NOMO-1 treated with DMSO at 0.1 percent for 48 hours (cell line): ENCODE measurements around the gene TNP1.

ENCODE experiments used
- DNase-seq: peaks from one replicate; lab custom pipeline; 2025; ENCODE audit not compliant: unreplicated experiment; lab: John Stamatoyannopoulos, UW

The TNP1 gene, protein sequence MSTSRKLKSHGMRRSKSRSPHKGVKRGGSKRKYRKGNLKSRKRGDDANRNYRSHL

DNA sequence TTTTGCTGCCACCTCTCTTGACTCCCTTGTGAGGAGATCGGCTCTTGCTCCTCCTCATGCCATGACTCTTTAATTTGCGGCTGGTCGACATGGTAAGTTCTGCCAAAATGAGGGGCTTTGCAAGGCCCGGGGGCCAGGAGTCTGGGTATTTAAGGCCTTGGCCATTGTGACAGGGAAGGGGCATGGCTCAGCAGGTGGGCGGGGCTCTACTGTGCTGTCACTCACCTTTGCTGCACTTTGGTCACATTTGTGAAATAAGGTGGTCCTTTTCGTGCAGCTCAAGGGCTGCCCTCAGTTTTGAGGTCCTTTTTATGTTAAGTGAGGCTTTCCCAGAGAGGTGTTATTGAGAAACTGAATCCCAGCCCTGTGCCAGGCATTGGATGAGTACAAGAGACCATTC, at the start of gene TNP1:
Gene TNP1 (minus strand): TSS at position 121 of the 400 bp plus-strand sequence. CDS start 30 bp downstream, at position 91.
- DNase-seq, result no peak

DNA sequence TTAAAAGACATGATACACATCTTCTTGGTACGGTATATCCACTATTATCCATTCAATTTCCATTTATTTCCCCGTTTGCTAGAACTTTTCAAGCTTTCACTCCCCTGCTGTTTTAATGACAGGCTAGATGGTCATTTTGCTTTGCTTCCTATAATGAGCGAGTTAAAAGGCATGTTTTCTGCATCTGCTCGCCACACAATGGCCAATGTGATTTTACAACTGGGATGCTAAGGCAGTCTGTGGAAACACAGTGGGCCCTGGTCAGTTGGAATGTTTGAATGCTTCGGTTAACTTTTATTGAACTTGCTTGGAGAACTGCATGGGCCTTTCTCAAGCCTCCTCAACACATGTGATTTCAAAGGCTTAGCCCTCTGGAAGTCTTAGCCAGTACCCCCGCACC, 48.4 kb upstream of the TNP1 start:
- no peak for DNase-seq

DNA sequence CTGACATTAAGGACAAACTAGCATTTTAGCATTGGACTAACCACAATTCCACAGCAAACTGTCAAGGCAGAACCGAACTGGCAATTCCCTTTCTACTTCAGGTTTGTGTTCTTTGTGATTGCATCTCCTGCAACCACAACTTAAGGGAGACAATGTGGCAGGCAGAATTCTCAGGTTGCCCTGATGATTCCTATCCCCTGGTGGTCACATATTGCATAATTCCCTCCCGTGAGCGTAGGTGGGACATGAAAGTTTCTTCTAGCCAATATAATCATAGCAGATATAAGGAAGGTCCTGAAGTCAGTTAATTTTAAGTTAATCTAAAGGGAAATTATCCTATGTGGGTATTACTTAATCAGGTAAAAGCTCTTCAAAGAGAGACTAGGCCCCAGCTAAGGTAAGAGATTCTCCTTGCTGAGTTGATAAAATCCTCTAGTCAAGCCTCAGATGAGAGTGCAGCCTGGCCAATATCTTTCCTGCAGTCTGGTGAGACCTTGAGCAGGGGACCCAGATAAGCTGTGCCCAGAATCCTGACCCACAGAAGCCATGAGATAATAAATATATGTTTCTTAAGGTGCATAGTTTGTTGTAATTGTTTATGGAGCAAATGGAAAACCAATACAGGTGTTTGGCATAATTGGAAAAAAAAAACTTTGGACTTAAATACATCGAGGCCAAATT, 45.9 kb upstream of the TNP1 start:
- no peak for DNase-seq

DNA sequence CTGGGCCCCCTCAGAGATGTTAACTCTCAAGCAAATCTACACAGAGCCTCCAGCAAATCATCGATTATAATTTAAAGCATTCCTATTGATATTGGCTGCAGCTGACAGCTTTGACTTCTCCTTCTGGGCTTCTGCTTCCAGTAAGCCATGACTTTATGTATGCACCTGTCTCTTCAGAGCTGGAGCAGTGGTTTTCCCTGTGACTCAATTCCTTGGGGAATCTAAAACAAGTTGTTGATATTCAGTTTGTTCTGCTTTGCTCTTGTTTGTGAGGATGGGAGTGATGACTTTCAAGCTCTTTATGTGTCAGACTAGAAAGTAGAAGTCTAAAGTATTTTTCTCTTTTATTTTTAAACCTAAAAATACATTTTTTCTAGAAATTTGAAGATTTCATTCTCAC, 45.1 kb upstream of the TNP1 start:
- DNase-seq, result no peak

DNA sequence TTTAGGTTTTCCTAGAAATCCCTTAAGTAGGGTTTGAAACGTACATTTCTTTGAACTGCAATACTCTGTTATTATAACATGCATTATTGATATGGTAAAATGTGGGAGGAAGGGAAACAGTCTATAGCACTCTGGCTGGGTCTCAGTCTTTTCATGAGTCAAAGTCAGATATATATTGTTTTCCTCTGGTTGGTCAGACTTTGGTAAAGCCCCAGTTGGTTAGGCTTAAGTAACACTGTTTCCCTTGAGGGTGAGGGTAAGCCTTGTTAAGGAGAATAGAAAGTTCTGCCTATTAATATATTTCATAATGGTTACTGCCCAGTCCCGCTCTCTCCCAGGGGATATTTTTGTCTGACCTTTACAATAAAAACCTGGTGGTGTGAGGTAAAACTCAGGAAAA, 44.7 kb upstream of the TNP1 start:
- DNase-seq, result no peak

DNA sequence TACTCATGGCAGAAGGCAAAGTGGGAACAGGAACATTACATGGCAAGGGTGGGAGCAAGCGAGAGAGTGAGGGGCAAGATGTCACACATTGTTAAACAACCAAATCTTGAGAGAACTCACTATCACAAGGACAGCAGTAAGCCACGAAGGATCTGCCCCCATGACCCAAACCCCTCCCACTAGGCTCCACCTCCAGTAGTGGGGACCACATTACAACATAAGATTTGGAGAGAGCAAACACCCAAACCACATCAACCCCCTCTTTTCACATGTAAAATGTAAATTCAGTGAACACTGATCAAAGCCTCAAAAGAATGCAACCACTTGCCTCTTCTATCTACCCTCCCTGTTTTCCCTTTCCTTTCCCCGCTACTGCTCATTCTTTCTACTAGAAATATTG, 43.6 kb upstream of the TNP1 start:
- DNase-seq, result no peak

DNA sequence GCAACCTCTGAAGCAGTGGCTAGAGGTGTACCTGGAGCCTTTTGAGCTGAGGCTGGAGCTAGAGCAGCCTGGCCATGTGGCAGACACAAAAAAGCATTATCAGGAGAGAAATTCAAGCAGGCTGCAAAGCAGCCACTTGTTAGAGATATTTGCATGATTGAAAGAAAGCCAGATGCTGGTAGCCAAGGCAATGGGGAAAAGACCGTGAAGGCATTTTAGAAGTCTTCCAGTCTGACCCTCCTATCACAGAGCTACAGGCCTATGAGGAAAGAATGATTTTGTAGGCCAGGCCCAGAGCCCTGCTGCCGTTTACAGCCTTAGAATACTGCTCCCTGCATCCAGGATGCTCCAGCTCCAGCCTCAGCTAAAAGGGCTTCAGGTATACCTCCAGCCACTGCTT, 41.4 kb upstream of the TNP1 start:
- no peak for DNase-seq

DNA sequence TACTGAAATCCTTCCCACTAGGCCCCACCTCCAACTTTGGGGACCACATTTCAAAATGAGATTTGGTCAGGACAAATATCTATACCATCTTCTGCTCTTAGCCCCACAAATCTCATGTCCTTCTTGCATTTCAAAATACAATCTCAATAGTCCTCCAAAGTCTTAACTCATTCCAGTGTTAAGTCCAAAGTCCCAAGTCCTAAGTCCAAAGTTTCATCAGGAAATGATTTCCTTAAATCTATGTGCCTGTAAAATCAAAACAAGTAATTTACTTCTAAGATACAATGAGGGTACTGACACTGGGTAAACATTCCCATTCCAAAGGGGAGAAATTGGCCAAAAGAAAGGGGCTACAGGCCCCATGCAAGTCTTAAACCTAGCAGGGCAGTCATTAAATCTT, 40.5 kb upstream of the TNP1 start:
- DNase-seq, result no peak

DNA sequence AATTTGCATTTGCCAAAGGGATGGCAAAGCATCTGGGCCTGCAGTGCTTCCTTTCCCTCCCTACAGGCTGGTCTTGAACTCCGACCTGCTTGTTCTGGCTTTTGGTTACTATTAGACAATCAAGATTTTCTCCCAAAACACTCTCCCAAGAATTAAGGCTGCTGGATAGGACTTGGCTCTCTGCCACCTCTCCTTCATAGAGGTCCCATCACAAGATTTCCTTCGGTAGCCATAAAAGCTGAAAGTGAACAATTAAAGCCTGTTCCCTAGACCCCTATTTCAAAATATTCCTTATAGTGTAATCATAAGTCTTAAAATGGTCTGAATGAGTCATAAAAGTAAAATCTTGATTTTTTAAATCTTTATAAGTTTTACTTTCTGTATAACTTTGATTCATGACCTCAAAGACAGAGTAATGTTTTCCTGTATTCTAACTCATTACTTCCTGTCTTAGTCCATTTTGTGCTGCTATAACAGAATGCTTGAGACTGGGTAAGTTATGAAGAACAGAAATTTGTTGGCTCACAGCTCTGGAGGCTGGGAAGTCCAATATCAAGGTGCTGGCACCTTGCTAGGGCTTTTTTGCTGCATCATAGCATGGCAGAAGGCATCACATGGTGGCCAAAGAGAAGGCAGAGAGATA, 37.8 kb upstream of the TNP1 start:
- DNase-seq, result no peak

DNA sequence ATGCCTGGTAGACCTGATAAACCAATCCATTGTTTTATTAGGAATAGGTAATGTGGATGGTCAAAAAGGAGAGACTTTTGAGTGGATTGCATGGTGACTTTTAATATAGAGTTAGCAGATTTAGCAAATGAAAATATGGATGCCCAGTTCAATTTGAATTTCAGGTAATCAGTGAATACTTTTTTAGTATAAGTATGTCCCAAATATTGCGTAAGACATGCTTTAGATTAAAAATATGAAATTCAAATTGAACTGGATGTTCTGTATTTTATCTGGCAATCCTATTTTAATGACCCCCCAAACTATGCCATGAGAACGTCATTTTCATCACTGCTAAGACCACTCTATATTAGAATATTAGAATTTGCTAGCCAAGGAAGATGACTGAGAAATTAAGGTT, 30.3 kb upstream of the TNP1 start:
- no peak for DNase-seq

DNA sequence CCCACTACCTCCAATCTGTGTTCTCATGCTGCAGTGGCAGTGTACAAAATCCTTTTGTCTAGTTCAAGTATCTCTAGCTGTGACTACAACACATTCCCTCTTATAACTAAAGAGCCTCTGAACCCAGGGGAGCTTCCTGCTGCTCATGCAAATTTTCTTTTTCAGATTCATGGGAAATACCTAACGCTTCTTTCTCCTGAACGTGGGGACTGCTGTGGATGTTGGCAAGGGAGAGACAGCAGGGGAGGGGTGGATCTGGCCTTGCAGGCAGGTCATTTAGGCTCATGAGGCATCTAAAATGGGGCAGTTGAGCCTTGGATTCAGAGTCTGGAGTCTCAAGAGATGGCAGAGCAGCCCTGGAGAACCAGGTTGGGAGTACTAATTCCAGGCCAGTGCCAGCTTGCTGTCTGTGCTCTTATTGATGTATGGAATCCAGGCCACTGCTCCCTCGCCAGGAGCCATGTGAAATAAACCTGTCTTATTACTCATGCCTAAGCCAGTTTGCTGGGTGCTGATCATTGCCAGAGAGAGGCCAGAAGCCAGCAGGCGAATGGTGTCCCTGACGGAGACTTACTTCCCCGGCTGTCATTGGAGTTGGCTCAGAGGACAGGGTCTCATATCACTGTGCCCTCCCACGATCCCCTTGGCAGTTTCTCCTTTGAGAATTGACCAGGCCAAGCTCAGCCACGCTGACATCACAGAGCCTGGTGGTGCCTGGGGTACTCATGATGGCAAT, 29.2 kb upstream of the TNP1 start:
- DNase-seq, result no peak

DNA sequence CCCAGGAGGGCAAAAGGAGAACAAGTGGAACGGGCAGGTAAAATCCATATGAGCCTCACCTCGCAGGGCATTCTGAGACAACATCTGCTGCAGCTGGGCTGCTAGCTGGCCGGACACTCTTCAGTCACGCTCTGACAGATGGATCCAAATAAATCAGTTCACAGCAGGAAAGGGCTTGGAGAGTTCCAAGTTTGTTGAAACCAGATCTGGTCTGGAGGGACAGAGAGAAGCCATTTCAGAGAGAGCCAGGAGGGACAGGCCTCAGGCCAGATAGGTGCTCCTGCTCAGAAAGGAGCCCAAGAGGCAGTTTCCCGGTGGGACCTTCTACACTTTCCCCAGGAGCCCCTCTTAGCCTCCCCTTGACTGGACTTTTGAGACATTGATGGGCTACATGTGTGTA, 28.2 kb upstream of the TNP1 start:
- no peak for DNase-seq

DNA sequence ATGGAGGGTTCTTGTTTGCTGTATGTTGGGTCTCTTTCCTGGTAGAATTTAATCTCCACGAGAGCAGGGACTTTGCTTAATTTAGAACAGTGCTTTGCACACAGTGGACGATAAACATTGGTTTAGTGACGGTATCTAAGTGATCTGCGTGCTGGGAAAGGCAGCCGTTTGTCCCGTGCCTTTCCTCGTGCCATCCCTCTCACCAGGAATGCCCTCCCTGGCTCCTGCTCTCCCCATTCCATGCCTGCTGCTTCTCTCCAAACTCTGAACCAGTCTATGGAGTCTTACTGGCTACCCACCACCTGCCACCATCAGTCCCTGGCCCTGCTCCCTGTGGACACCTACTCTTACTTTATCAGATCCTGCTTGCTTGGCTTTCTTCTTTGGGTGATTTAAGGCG, 27.3 kb upstream of the TNP1 start:
- no peak for DNase-seq

DNA sequence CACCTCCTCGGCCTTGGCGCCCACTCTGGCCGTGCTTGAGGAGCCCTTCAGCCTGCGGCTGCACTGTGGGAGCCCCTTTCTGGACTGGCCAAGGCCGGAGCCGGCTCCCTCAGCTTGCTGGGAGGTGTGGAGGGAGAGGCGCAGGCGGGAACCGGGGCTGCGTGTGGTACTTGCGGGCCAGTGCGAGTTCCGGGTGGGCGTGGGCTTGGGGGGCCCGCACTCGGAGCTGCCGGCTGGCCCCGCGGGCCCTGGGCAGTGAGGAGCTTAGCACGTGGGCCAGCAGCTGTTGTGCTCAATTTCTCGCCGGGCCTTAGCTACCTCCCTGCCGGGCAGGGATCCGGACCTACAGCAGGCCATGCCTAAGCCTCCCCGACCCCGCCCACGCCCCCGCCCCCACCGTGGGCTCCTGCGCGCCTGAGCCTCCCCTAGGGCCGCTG, 25.3 kb upstream of the TNP1 start:
- DNase-seq, result no peak

DNA sequence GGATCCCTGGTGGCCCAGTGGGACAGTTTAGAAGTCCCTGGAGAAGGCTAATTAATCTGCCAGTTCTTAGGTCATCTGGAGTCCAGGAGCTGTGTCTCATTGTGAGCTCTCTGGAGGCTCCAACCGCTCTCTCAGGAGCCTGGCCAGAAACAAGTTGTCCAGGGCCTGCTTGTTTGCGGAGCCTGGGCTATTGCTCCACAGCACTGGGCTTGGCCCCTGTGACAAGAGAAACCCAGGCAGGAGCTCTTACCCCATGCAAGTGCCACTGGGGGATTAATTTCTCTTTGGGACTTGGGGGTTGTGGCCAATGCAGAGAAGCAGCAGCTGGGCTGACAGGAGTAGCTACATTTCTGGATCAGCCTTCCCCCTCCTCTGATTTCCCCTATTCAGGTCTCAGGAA, 24.5 kb upstream of the TNP1 start:
- DNase-seq, result no peak

DNA sequence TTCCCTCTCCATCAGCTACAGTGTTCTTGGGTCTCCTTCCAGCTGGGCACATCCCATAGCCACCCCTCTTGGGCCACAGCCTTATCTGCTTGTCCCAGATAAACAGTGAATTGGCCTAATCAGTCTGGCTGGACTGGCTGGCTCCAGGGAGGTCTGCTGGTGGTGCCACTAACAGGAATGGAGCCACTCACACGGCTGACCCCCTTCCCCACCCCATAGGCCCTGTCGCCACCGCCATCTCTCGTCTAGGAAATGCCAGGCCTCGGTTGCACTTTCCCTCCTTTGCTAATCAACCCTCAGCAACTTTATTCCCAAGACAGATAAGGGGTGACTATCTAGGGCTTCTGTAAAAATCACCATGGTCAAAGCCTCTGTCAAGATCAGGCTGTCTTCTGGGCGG, 23.0 kb upstream of the TNP1 start:
- DNase-seq, result no peak

DNA sequence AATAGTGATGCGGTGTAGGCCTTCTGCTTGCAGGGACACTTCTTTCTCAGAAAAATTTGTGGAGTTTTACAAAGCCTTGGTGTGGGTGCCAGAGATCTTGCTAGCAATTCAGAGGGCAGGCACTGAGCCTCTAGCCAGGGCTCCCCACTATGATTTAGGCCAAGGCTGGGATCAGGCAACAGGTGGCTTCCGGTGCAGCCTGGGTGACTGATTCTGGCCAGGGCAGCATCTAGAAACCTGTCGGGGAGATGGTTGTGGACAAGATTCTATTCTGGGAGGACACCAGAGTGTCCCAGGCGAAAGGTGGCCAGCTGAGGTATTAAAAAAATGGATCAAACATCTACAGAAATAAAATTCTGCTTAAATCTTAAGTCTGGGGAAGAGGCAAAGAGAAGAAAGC, 21.5 kb upstream of the TNP1 start:
- DNase-seq, result no peak

DNA sequence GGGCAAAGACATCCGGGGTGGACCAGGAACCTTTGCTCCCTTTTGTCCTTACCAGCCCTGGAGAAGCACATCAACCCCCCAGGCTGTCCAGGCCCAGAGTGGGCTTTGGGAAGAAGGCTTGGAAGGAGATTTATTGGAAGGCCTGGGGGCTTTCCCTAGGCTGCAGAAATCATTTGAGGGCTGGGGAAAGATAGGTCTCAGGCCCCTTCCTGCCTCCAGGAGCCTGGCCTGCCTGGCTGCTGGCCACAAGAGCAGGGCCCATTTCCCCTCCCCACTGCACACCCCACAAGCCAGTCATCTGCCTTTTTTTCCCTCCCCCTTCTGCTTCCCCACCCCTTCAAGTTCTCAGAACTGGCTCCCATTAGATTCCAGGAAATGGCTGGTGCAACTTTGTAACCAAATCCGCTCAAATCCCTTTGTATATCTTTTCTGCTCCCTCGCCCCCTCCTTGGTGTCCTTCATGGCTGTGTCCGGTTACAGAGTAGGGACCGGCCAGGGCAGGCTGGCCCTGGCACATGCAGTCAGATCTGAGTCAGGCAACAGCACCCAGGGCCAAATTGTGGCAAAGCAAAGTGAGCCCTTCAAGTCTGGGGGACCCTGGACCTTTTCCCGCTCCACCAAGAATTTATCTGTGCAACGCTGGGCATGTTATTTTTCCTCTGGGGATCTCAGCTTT, 20.8 kb upstream of the TNP1 start:
- no peak for DNase-seq

DNA sequence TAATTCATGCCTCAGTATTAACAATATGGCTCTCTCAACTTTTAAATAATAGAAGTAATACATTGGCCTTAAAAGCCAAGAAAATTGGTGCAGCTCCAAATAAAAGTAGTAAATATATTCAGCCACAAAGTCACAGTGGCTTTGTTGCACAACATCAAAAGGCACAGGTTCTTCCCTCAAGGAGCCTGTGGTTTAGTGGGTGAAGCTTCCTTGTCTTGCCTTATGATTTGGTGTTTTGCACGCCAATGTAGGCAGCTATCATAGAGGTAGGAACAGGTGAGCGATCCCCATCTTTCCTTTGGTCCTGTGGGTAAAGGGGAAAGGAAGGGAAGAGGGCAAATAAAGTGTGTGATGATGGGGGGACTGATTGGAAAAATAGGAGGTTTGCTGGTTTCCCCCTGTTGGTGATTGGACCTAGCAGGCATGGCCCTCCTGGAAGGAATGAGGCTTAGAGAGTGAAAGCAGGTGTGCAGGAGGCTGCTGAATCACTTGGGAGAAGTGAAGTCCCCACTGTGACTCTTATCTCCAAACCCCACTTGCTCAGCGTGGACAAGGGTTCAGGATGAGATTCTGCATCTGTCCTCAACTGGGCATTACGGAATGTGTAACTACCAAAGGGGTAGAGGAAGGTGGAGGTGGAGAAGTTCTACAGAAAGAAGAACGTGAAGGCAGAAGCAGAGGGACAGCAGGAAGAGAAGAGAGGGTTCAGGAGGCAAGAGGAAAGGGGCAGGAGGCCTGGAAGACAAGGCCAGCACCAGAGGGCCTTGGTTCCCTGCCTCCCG, 20.1 kb upstream of the TNP1 start:
- no peak for DNase-seq

DNA sequence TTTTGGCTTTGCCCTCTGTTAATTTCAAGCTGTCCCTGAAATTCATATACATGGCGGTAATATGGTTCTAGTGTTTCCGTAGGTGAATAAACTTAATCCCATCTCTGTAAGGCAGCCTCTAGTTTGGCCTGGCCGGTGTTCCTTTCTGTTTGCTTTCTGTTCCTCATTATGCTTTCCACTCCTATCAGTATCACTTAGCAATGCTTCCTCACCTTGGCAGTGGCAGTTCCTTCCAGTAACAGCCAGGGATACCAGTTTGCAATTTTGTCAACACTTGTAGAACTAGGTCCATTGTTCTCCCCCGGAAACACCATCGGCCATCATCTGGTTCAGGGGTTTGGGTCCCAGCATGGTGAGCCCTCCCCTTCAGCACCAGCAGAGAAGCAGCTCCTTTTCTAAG, 18.2 kb upstream of the TNP1 start:
- peak; percentile 30 for DNase-seq

DNA sequence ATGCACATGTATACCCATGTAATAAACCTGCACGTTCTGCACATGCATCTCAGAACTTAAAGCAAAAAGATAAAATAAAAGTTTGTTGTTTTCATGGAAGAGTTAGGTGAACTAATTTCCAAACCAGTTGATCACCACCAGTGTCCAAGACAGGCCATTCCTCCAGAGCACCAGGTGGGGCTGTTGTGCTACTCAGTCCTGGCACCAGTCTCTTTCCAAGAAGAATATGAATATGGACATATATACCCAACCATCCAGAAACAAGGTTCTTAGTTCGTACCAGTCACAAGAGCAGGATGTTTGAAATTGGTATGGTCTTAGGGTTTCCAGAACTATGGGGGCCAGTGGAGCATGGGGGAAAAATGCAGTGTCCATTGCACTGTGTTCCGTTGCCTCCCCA, 17.2 kb upstream of the TNP1 start:
- no peak for DNase-seq
